HG03060 (cell line): ENCODE results near the gene DDAH1.

ENCODE experiments used
- ATAC-seq: cut with Tn5 transposase; IDR thresholded peaks from one replicate; pipeline ENCODE4 v1.9.1; 2021; ENCODE audit warnings: low read depth, moderate number of reproducible peaks; ENCODE audit not compliant: unreplicated experiment

The DDAH1 gene

GRCh38 chr1:85333186-85333585 lies 131.8 kb downstream of the DDAH1 start:
- no peak for ATAC-seq

GRCh38 chr1:85332575-85332974 lies 132.4 kb downstream of the DDAH1 start:
- no peak for ATAC-seq

GRCh38 chr1:85330711-85331290 lies 134.2 kb downstream of the DDAH1 start:
- ATAC-seq = no peak

- ATAC-seq = no peak
These were observed 134.7 kb downstream of the DDAH1 start for GRCh38 chr1:85330214-85330631.

GRCh38 chr1:85328713-85329397 lies 136.1 kb downstream of the DDAH1 start:
- ATAC-seq = no peak

- no peak for ATAC-seq
These were observed 137.2 kb downstream of the DDAH1 start for GRCh38 chr1:85327759-85328158.

- no peak for ATAC-seq
These were observed 138.1 kb downstream of the DDAH1 start for GRCh38 chr1:85326851-85327250.

GRCh38 chr1:85326336-85326735 lies 138.6 kb downstream of the DDAH1 start:
- ATAC-seq = no peak

GRCh38 chr1:85325920-85326319 lies 139.0 kb downstream of the DDAH1 start:
- ATAC-seq = no peak

- no peak for ATAC-seq
These were observed 141.2 kb downstream of the DDAH1 start for GRCh38 chr1:85323770-85324169.

GRCh38 chr1:85322655-85323054 lies 142.3 kb downstream of the DDAH1 start:
- no peak for ATAC-seq

GRCh38 chr1:85321237-85321964 lies 143.6 kb downstream of the DDAH1 start:
- ATAC-seq = peak; percentile 70

- ATAC-seq = no peak
These were observed 144.4 kb downstream of the DDAH1 start for GRCh38 chr1:85320371-85321131.

GRCh38 chr1:85319931-85320330 lies 145.0 kb downstream of the DDAH1 start:
- ATAC-seq = no peak

GRCh38 chr1:85319491-85319890 lies 145.5 kb downstream of the DDAH1 start:
- ATAC-seq = no peak

GRCh38 chr1:85318217-85318616 lies 146.7 kb downstream of the DDAH1 start:
- ATAC-seq = no peak

- no peak for ATAC-seq
These were observed 147.4 kb downstream of the DDAH1 start for GRCh38 chr1:85317560-85317959.

- no peak for ATAC-seq
These were observed 148.6 kb downstream of the DDAH1 start for GRCh38 chr1:85316321-85316720.

GRCh38 chr1:85315789-85316188 lies 149.2 kb downstream of the DDAH1 start:
- ATAC-seq = no peak

- ATAC-seq = no peak
These were observed 150.2 kb downstream of the DDAH1 start for GRCh38 chr1:85314726-85315125.
